H1 (cell line): Measurements from ENCODE around the gene PDCD6IP. TPM values are rescaled to one million over a fixed set of nuclear protein-coding genes. Genes with fewer than 3 reads are reported as not detected.

Source experiments
- CTCF ChIA-PET: fragments of 300-600 bp; sonication (Branson Sonifier 250); formaldehyde crosslinking; loops from one replicate; lab custom pipeline; 2021; ENCODE audit not compliant: partially characterized antibody; lab: Charles Lee
- POLR2A ChIA-PET: fragments of 300-600 bp; sonication (Branson Sonifier 250); formaldehyde crosslinking; loops from one replicate; lab custom pipeline; 2021; ENCODE audit warnings: inconsistent platforms; ENCODE audit not compliant: partially characterized antibody; lab: Charles Lee
- DNase-seq, 2 experiments: peaks; one replicate each; pipeline versions ENCODE4 v3.0.0 to v3.0.0-alpha.2; 2010 to 2022; ENCODE audit warnings: low spot score in 2 of 2, low read depth in 1 of 2, mixed read lengths in 1 of 2
- FAIRE-seq: peaks from 2 replicates; lab custom pipeline; 2011; peaks lifted over from hg19 to GRCh38; lab: Jason Lieb, UNC
- H2AFZ ChIP-seq: 2 replicates; pipeline ENCODE4 v1.8.1; 2012; ENCODE audit warnings: low read length, inconsistent platforms
- H2AK5ac ChIP-seq: 2 replicates; pipeline ENCODE4 v1.6.1; 2013; ENCODE audit warnings: low read depth, low read length
- H2BK120ac ChIP-seq: replicated peaks from 2 replicates; pipeline ENCODE3; 2013; ENCODE audit warnings: low read depth, low read length, inconsistent platforms
- H2BK12ac ChIP-seq: 2 replicates; pipeline ENCODE4 v1.6.1; 2013; ENCODE audit warnings: low read depth, low read length
- H2BK15ac ChIP-seq: 2 replicates; pipeline ENCODE4 v1.6.1; 2013; ENCODE audit warnings: low read length
- H2BK20ac ChIP-seq: 2 replicates; pipeline ENCODE4 v1.6.1; 2013; ENCODE audit warnings: low read length
- H2BK5ac ChIP-seq: 2 replicates; pipeline ENCODE4 v1.6.1; 2013; ENCODE audit warnings: low read depth, low read length
- H3K14ac ChIP-seq: 2 replicates; pipeline ENCODE4 v1.6.1; 2013; ENCODE audit warnings: inconsistent platforms; ENCODE audit not compliant: insufficient read length
- H3K18ac ChIP-seq: 2 replicates; pipeline ENCODE4 v1.6.1; 2013; ENCODE audit warnings: low read length; ENCODE audit errors: extremely low read depth
- H3K23ac ChIP-seq: 2 replicates; pipeline ENCODE4 v1.6.1; 2013; ENCODE audit warnings: inconsistent platforms; ENCODE audit not compliant: insufficient read length
- H3K23me2 ChIP-seq: 2 replicates; pipeline ENCODE4 v1.6.1; 2013; ENCODE audit warnings: low read depth, low read length
- H3K27ac ChIP-seq: 2 replicates; pipeline ENCODE4 v1.6.1; 2011; ENCODE audit warnings: low read depth, low read length, inconsistent platforms
- H3K27me3 ChIP-seq, 4 experiments: replicated peaks in 1 of 4; 1 replicate in 1 of 4; 2 replicates in 3 of 4; pipeline versions ENCODE4 v1.6.1 to v1.8.1; 2011 to 2013; ENCODE audit warnings: low read length in 3 of 4, mild to moderate bottlenecking in 3 of 4, inconsistent platforms in 2 of 4, mixed read lengths in 2 of 4, moderate library complexity in 1 of 4; ENCODE audit not compliant: control insufficient read depth in 3 of 4, insufficient read depth in 3 of 4; ENCODE audit errors: extremely low read depth in 1 of 4
- H3K36me3 ChIP-seq, 4 experiments: 2 replicates each; pipeline versions ENCODE4 v1.6.1 to v1.8.1; 2011 to 2013; ENCODE audit warnings: mild to moderate bottlenecking in 4 of 4, low read length in 3 of 4, moderate library complexity in 2 of 4, control low read depth in 1 of 4, inconsistent platforms in 1 of 4; ENCODE audit not compliant: insufficient read depth in 4 of 4, control insufficient read depth in 2 of 4
- H3K4ac ChIP-seq: replicated peaks from 2 replicates; pipeline ENCODE3; 2013; ENCODE audit warnings: low read length, low read depth, mixed read lengths, inconsistent platforms; ENCODE audit not compliant: insufficient read length
- H3K4me1 ChIP-seq, 4 experiments: replicated peaks in 1 of 4; 1 replicate in 1 of 4; 2 replicates in 3 of 4; pipeline versions ENCODE4 v1.6.1 to v1.8.1; 2011 to 2013; ENCODE audit warnings: low read length in 3 of 4, inconsistent platforms in 2 of 4, mixed read lengths in 1 of 4; ENCODE audit not compliant: insufficient read depth in 4 of 4, control insufficient read depth in 3 of 4
- H3K4me2 ChIP-seq, 2 experiments: 2 replicates each; pipeline versions ENCODE4 v1.6.1 to v1.8.1; 2011 to 2013; ENCODE audit warnings: low read depth in 2 of 2, low read length in 2 of 2, control low read depth in 1 of 2, inconsistent platforms in 1 of 2, mild to moderate bottlenecking in 1 of 2; ENCODE audit not compliant: insufficient read depth in 1 of 2
- H3K4me3 ChIP-seq, 4 experiments: fragments of 200-600, 300-600 bp in 1 of 4; sonication (generic), shearing (Covaris generic), sonication (Bioruptor Twin) in 1 of 4; 2 replicates each; pipeline versions ENCODE4 v1.5.1 to v1.8.1; 2011 to 2016; ENCODE audit warnings: low read length in 4 of 4, low read depth in 3 of 4, control low read depth in 2 of 4, inconsistent platforms in 2 of 4, mild to moderate bottlenecking in 2 of 4, mixed read lengths in 1 of 4, moderate library complexity in 1 of 4; ENCODE audit not compliant: insufficient read depth in 2 of 4; ENCODE audit errors: extremely low read depth in 1 of 4
- H3K56ac ChIP-seq: replicated peaks from 2 replicates; pipeline ENCODE3; 2013; ENCODE audit warnings: low read depth, mild to moderate bottlenecking, mixed read lengths, low read length, inconsistent platforms; ENCODE audit not compliant: insufficient read length
- H3K79me1 ChIP-seq: 2 replicates; pipeline ENCODE4 v1.6.1; 2013; ENCODE audit warnings: low read depth, low read length, control low read depth
- H3K79me2 ChIP-seq, 2 experiments: 2 replicates each; pipeline versions ENCODE4 v1.6.1 to v1.8.1; 2012 to 2013; ENCODE audit warnings: low read length in 2 of 2, mild to moderate bottlenecking in 2 of 2, inconsistent platforms in 1 of 2; ENCODE audit not compliant: insufficient read depth in 2 of 2, control insufficient read depth in 1 of 2
- H3K9ac ChIP-seq, 4 experiments: replicated peaks in 1 of 4; 1 replicate in 1 of 4; 2 replicates in 3 of 4; pipeline versions ENCODE4 v1.6.1 to v1.8.1; 2011 to 2013; ENCODE audit warnings: low read depth in 3 of 4, low read length in 3 of 4, control low read depth in 2 of 4, mild to moderate bottlenecking in 2 of 4, moderate library complexity in 2 of 4, inconsistent platforms in 1 of 4; ENCODE audit errors: extremely low read depth in 1 of 4
- H3K9me3 ChIP-seq, 2 experiments: 2 replicates each; pipeline versions ENCODE4 v1.6.1 to v1.8.1; 2012 to 2013; ENCODE audit warnings: mild to moderate bottlenecking in 2 of 2, moderate library complexity in 2 of 2, control low read depth in 1 of 2, inconsistent platforms in 1 of 2, low read depth in 1 of 2, low read length in 1 of 2, mixed read lengths in 1 of 2; ENCODE audit not compliant: insufficient read depth in 2 of 2
- H4K20me1 ChIP-seq, 2 experiments: replicated peaks in 1 of 2; 2 replicates each; pipeline versions ENCODE3 to v1.8.1; 2011 to 2013; ENCODE audit warnings: inconsistent platforms in 2 of 2, low read length in 2 of 2, mild to moderate bottlenecking in 1 of 2; ENCODE audit not compliant: insufficient read depth in 2 of 2, control insufficient read depth in 1 of 2
- H4K5ac ChIP-seq: 2 replicates; pipeline ENCODE4 v1.6.1; 2013; ENCODE audit warnings: low read length, low read depth, mixed read lengths, inconsistent platforms; ENCODE audit not compliant: insufficient read length
- H4K8ac ChIP-seq: 2 replicates; pipeline ENCODE4 v1.8.0; 2013; ENCODE audit warnings: mild to moderate bottlenecking, moderate library complexity, low read length, inconsistent platforms; ENCODE audit not compliant: insufficient read depth; ENCODE audit errors: extremely low read depth
- H4K91ac ChIP-seq: replicated peaks from 2 replicates; pipeline ENCODE3; 2013; ENCODE audit warnings: low read length, mixed read lengths, inconsistent platforms; ENCODE audit not compliant: insufficient read length
- EGR1 ChIP-seq: IDR thresholded peaks from 2 replicates; pipeline ENCODE4 v1.6.1; 2011; ENCODE audit warnings: low read depth, low read length, borderline replicate concordance
- JUND ChIP-seq: IDR thresholded peaks from 2 replicates; pipeline ENCODE4 v1.6.1; 2011; ENCODE audit warnings: mild to moderate bottlenecking, improper control_type of control experiment, low read length
- NRF1 ChIP-seq: IDR thresholded peaks from 2 replicates; pipeline ENCODE4 v1.6.1; 2011; ENCODE audit warnings: mild to moderate bottlenecking, low read depth, low read length, improper control_type of control experiment
- SP4 ChIP-seq: IDR thresholded peaks from 2 replicates; pipeline ENCODE4 v1.6.1; 2012; ENCODE audit warnings: low read length, inconsistent platforms
- TBP ChIP-seq: IDR thresholded peaks from 2 replicates; pipeline ENCODE4 v1.6.1; 2011; ENCODE audit warnings: low read depth, low read length, improper control_type of control experiment
- WGBS, 2 experiments: shearing (Covaris generic) in 1 of 2; methylation state at CpG; one replicate each; pipeline versions ENCODE4 v1.1.6 to v1.1.7; 2013 to 2015; ENCODE audit warnings: low lambda C conversion rate in 2 of 2, mixed read lengths in 2 of 2, inconsistent platforms in 1 of 2, low coverage in 1 of 2, missing lambda C conversion rate in 1 of 2; ENCODE audit not compliant: insufficient replicate concordance in 2 of 2, insufficient coverage in 1 of 2, insufficient read length in 1 of 2; ENCODE audit errors: extremely low coverage in 1 of 2, missing lambda C conversion rate in 1 of 2; 5-methylcytosine and 5-hydroxymethylcytosine counted together
- polyA plus RNA-seq, 7 experiments: library from polyadenylated mRNA; depleted of rRNA in 3 of 7; stranded (reverse) in 5 of 7; unstranded in 2 of 7; fragments of >200 nt in 5 of 7; fragments of 200-250 nt in 2 of 7; gene quantifications; 1 replicate in 5 of 7; 2 replicates in 1 of 7; 4 replicates in 1 of 7; pipeline versions ENCODE4 v1.2.1 to v1.2.3, GENCODE V29; 2011 to 2013; ENCODE audit warnings: missing spikeins in 2 of 7, mixed read lengths in 2 of 7
- total RNA-seq: library from RNA; stranded (reverse); fragmentation: NEBNext Ultra II Directional; extraction: Animal tissue kit (Norgen Biotek cat#: 25700); gene quantifications from 2 replicates; pipeline ENCODE4 v1.2.1, GENCODE V29; 2021
- TF ChIP-seq, protein P1 (sequence below): IDR thresholded peaks from 2 replicates; pipeline ENCODE4 v1.6.1; 2012; ENCODE audit warnings: inconsistent platforms

The PDCD6IP gene
- total and polyA plus RNA-seq, 2 of the 8 experiments (the other 6 are each of a cell fraction or from before 2014, with no cell fraction given): 61.7 to 155 TPM

GRCh38 chr3:33775363-33775762 is 23.1 kb upstream of the PDCD6IP start:
- Histone ChIP-seq H2BK20ac (no peak overlapping the region), H4K20me1 (no peaks in the 10 kb centered on the region), H4K91ac (no peak overlapping the region), H3K18ac (no peak overlapping the region), H3K27ac (no peak overlapping the region), H2BK15ac (no peak overlapping the region), H4K8ac (no peak overlapping the region)
- no peak for DNase-seq
- TF ChIP-seq JUND (no peak), EGR1 (no peak), SP4 (no peak), TBP (no peak), NRF1 (no peak)
- TF ChIP-seq, protein P1, sequence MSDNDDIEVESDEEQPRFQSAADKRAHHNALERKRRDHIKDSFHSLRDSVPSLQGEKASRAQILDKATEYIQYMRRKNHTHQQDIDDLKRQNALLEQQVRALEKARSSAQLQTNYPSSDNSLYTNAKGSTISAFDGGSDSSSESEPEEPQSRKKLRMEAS: no peak
- TF ChIP-seq, all 59 proteins: peak for 0
- no peaks in the 10 kb centered on the region for H3K23me2 ChIP-seq
- no peaks in the 10 kb centered on the region for H3K4me1 ChIP-seq
- H2BK12ac ChIP-seq: no peak overlapping the region
- no peak overlapping the region for H3K4me3 ChIP-seq
- H3K79me2 ChIP-seq: no peaks in the 10 kb centered on the region
- H2AFZ ChIP-seq: no peak overlapping the region
- H3K4ac ChIP-seq: no peak overlapping the region
- no peak overlapping the region for H2AK5ac ChIP-seq
- no peak overlapping the region for H2BK120ac ChIP-seq
- H3K4me2 ChIP-seq: no peak overlapping the region
- ChIA-PET POLR2A (interaction anchor here (1.7 kb wide), 1 partner anchor 132 kb away, joined by 3 read pairs; no protein-coding TSS in a partner anchor), CTCF (interaction anchor here (0.7 to 6.3 kb wide), 16 partner anchors 9 to 371 kb away, joined by 3 to 50 read pairs (median 8); no protein-coding TSS in a partner anchor)
- WGBS, 2 experiments: 93% methylated on average over 3 of the region's 3 CpGs; no CpG with 5 or more reads in 1 of the 2 experiments
- H3K79me1 ChIP-seq: no peaks in the 10 kb centered on the region
- no peak overlapping the region for H3K56ac ChIP-seq
- H2BK5ac ChIP-seq: no peak overlapping the region
- H3K36me3 ChIP-seq: no peaks in the 10 kb centered on the region
- H4K5ac ChIP-seq: no peak overlapping the region
- H3K9me3 ChIP-seq: no peaks in the 10 kb centered on the region
- H3K27me3 ChIP-seq: no peaks in the 10 kb centered on the region
- H3K9ac ChIP-seq: no peak overlapping the region
- no peak overlapping the region for H3K14ac ChIP-seq
- no peak for FAIRE-seq
- no peak overlapping the region for H3K23ac ChIP-seq
